Heart left ventricle (tissue), 16 donors: Measurements from ENCODE around the gene SH3BGR. TPM values are rescaled to one million over a fixed set of nuclear protein-coding genes. Genes with fewer than 3 reads are reported as not detected.

Experiments used
- ATAC-seq, 4 donors: fragments of 200-7000 bp; cut with Tn5 transposase; one replicate each; pipeline ENCODE4 v1.9.1; 2020 to 2022; ENCODE audit warnings: moderate library complexity in 4 of 4, mild to moderate bottlenecking in 3 of 4, moderate number of reproducible peaks in 1 of 4
- DNase-seq, 5 donors: peaks; one replicate each; pipeline ENCODE4 v3.0.0-alpha.2; 2020
- H3K27ac ChIP-seq, 12 donors: fragments of 200-600 bp; sonication (generic) in 4 of 12; one replicate each; pipeline versions ENCODE4 v1.5.0 to v1.8.0; 2016 to 2022; ENCODE audit warnings: mild to moderate bottlenecking in 2 of 12
- H3K27me3 ChIP-seq, 9 donors: fragments of 200-600 bp; sonication (generic) in 2 of 9; one replicate each; pipeline versions ENCODE4 v1.5.1 to v1.8.0; 2016 to 2022; ENCODE audit warnings: mild to moderate bottlenecking in 3 of 9
- H3K36me3 ChIP-seq, 9 donors: fragments of 200-600 bp; sonication (generic) in 2 of 9; one replicate each; pipeline versions ENCODE4 v1.5.0 to v1.8.0; 2018 to 2022; ENCODE audit warnings: mild to moderate bottlenecking in 2 of 9
- H3K4me1 ChIP-seq, 12 donors: fragments of 200-600 bp; sonication (generic) in 4 of 12; one replicate each; pipeline versions ENCODE4 v1.5.0 to v1.8.0; 2016 to 2022; ENCODE audit warnings: mild to moderate bottlenecking in 3 of 12
- H3K4me3 ChIP-seq, 12 donors: fragments of 200-600 bp; sonication (generic) in 4 of 12; one replicate each; pipeline versions ENCODE4 v1.5.0 to v1.8.0; 2017 to 2022; ENCODE audit warnings: mild to moderate bottlenecking in 9 of 12, moderate library complexity in 4 of 12
- H3K9me3 ChIP-seq, 12 donors: fragments of 200-600 bp; sonication (generic) in 4 of 12; one replicate each; pipeline versions ENCODE4 v1.5.0 to v1.8.0; 2016 to 2022; ENCODE audit warnings: mild to moderate bottlenecking in 1 of 12
- POLR2A ChIP-seq, 2 donors: fragments of 450-650 bp; IDR thresholded peaks; one replicate each; pipeline ENCODE4 v1.6.1; 2017; ENCODE audit warnings: antibody characterized with exemption in 2 of 2, mild to moderate bottlenecking in 2 of 2, moderate library complexity in 2 of 2
- WGBS, 4 donors: extraction: QIAGEN DNeasy Blood & Tissue Kit in 2 of 4; methylation state at CpG; one replicate each; pipeline versions ENCODE4 v1.1.5 to v1.1.7; 2013 to 2018; 5-methylcytosine and 5-hydroxymethylcytosine counted together
- intact Hi-C, 10 donors: fragments of 100-400 bp; cut with DNase I; formaldehyde crosslinking; loops; one replicate each; pipeline versions ENCODE4 v1.11.1 to v1.14.2; 2022
- polyA plus RNA-seq, 2 donors: library from polyadenylated mRNA; stranded (reverse); fragments of 200-250 nt; gene quantifications; one replicate each; pipeline ENCODE4 v1.2.3, GENCODE V29; 2013
- total RNA-seq, 9 donors: library from RNA; depleted of rRNA in 2 of 9; stranded (reverse); fragments of >200 nt in 2 of 9; fragmentation: NEBNext Ultra II Directional in 3 of 9; extraction: Animal tissue kit (Norgen Biotek cat#: 25700) in 3 of 9; gene quantifications; one replicate each; pipeline versions ENCODE4 v1.1.0 to v1.2.4, GENCODE V29; 2016 to 2023
- TF ChIP-seq, protein P1 (sequence below), 12 donors: fragments of 200-600 bp; sonication (generic) in 4 of 12; IDR thresholded peaks; one replicate each; pipeline versions ENCODE4 v1.5.0 to v1.8.0; 2018 to 2022; ENCODE audit warnings: antibody characterized with exemption in 12 of 12, mild to moderate bottlenecking in 5 of 12
- donor health status: ischemic (EF 13 %, LVEDD 7.1; RV severe dilation, severe dysfunction).
- donor health status: healthy with polysubstance abuse.
- donor health status: DM: no; HTN: yes; CAD: no.
- donor health status: DM: no; HTN: no; CAD: no.
- donor health status: ischemic (EF 25% LVEDD 6.9; RV normal size, moderate dysfunction).
- donor health status: ischemic (EF 25% LVEDD 5.7; RV mildly dilated, moderate dysfunction).
- donor health status: healthy.
- donor health status: DM: yes; HTN: yes; CAD: no.
- donor health status: ischemic (EF 35%, LVEDD 5.7; RV mildly dilated, moderate dysfunction).
- donor health status: nonischemic (EF 11% LVEDD 7.7; RV severe dilation, severe dysfunction).
- donor health status: DM: yes; HTN: yes; CAD: no.
- donor health status: PGD.
- donor health status: ischemic (EF 29% LVEDD 5.4; RV normal size, mild dysfunction).
- donor health status: nonischemic (EF 23%, LVEDD 6.1; RV moderate dilation, normal function).

SH3BGR gene
- total and polyA plus RNA-seq, 11 donors: 52.1 to 357 (median 135) TPM

DNA sequence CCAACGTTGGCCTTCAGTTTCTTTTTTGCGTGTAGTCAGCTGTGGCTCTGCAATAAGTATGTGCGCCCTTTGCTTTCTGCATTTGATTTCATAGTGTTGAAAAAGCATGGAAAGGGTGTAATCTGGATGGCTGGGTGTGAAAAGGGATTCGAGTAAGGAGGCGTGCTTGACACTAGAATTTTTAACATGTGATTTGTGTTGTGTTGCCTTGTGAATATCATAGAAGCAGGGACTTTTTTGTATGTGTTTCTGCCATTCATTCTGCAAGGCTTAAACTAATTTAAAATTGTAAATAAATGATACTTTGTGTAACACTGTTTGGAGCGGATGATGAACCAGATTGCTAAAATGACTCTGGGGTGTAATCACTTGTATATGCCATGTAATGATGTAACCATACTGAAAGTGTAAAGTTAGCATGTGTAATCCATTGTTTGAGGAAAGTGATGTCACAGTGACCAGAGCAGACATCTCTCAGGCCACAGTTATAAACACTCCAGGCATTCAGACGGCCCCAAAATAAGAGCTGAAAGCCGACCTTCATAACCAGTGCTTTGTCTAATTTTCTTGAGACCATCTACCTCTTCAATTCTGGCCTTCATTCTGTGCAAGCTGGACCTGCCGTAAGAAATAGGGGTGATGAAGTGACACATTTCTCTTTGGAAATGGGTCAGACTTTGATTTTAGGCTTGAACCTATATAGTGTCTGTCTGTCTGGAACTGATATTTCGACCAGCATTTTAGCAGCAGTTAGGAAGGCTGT lies 618 bp downstream of the SH3BGR start:
- WGBS, 4 donors: 34 to 47% (median 35%) methylated on average over 10 of the region's 10 CpGs
- Histone ChIP-seq H3K4me3 (peak overlapping the region in 11 of 12 donors; percentile 21 to 61 (median 53)), H3K27ac (peak overlapping the region; percentile 73 to 96 (median 88)), H3K27me3 (no peaks in the 10 kb centered on the region), H3K9me3 (no peaks in the 10 kb centered on the region), H3K36me3 (no peaks in the 10 kb centered on the region), H3K4me1 (peaks cover 0 to 35% (median 11%) of the 10 kb centered on the region in 12 donors)
- no peak for DNase-seq
- intact Hi-C loops: no loop called here
- TF ChIP-seq, protein P1, sequence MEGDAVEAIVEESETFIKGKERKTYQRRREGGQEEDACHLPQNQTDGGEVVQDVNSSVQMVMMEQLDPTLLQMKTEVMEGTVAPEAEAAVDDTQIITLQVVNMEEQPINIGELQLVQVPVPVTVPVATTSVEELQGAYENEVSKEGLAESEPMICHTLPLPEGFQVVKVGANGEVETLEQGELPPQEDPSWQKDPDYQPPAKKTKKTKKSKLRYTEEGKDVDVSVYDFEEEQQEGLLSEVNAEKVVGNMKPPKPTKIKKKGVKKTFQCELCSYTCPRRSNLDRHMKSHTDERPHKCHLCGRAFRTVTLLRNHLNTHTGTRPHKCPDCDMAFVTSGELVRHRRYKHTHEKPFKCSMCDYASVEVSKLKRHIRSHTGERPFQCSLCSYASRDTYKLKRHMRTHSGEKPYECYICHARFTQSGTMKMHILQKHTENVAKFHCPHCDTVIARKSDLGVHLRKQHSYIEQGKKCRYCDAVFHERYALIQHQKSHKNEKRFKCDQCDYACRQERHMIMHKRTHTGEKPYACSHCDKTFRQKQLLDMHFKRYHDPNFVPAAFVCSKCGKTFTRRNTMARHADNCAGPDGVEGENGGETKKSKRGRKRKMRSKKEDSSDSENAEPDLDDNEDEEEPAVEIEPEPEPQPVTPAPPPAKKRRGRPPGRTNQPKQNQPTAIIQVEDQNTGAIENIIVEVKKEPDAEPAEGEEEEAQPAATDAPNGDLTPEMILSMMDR (IDR thresholded peaks at IDR 0.05): no peak
- no peak for TF ChIP-seq POLR2A (IDR thresholded peaks at IDR 0.05)
- ATAC-seq: peak; percentile 12 to 73 (median 38)

DNA sequence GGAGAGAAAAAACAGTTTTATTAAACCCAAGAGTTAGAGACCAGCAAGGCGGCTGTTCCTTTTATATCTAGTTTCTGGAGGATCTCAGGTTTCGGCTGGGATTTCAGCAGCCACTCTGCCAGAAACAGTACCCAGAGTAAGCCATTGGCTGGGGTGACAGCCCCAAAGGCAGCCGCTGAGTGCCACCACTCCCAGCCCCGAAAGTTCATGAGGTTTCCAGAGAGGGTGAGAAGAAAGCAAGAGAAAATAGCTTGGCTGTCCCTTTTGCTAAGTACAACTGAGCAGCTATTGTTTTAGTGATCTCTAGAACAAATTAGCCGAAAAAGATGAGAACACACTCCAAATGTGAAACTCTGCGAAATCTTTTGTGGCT lies 1.2 kb downstream of the SH3BGR start:
- intact Hi-C loops: no loop called here
- 48 to 52% (median 51%) methylated on average over 6 of the region's 6 CpGs for WGBS, 4 donors
- Histone ChIP-seq H3K4me3 (peak overlapping the region in 11 of 12 donors; percentile 21 to 61 (median 53)), H3K9me3 (no peaks in the 10 kb centered on the region), H3K36me3 (no peaks in the 10 kb centered on the region), H3K4me1 (peaks cover 0 to 35% (median 11%) of the 10 kb centered on the region in 12 donors), H3K27me3 (no peaks in the 10 kb centered on the region), H3K27ac (peak overlapping the region; percentile 18 to 96 (median 88))
- TF ChIP-seq, protein P1 (IDR thresholded peaks at IDR 0.05): no peak
- peak in 1 of 2 donors; percentile 15 for TF ChIP-seq POLR2A (IDR thresholded peaks at IDR 0.05)
- ATAC-seq: peak in 3 of 4 donors; percentile 6 to 18 (median 10)
- peak in 1 of 5 donors; percentile 35 for DNase-seq

DNA sequence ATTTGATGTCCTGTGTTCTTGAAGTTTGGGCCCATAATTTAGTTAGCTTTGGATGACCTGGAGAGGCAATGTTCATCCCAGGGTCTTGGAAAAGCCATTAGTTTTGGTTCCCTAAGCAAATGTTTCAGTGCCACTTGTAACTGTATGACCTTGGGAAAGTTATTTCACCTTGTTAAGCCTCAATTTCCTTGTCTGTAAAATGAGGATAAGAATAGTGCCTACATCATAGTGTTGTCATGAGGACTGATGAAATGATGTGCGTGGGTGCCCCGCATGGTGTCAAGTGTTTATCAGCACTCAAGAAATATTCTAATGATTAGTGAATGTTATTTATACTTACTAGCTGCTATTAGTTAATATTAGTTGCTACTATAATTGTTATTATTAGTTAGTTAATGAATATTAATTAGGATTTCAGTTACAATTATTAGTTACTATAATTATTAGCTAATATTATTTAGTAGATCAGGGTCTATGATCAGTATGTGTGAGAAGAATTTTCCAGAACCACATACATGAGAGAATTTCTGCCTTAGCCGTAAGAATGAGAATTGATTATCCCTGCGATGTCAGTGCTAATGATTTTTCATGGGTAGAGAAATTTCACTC lies 1.9 kb downstream of the SH3BGR start:
- Histone ChIP-seq H3K4me3 (peak overlapping the region in 9 of 12 donors; percentile 21 to 61 (median 54)), H3K4me1 (peaks cover 0 to 35% (median 11%) of the 10 kb centered on the region in 12 donors), H3K36me3 (no peaks in the 10 kb centered on the region), H3K27ac (peak overlapping the region in 9 of 12 donors; percentile 85 to 96 (median 89)), H3K27me3 (no peaks in the 10 kb centered on the region), H3K9me3 (no peaks in the 10 kb centered on the region)
- no peak for DNase-seq
- no peak for ATAC-seq
- intact Hi-C loops: no loop called here
- WGBS, 4 donors: 71 to 82% (median 78%) methylated on average over 4 of the region's 4 CpGs
- no peak for TF ChIP-seq POLR2A (IDR thresholded peaks at IDR 0.05)
- TF ChIP-seq, protein P1 (IDR thresholded peaks at IDR 0.05): no peak
